Tibial nerve (tissue), 4 donors: ENCODE results near the gene CDC42SE2.

ENCODE experiments used
- EP300 ChIP-seq, 2 donors: sonication (generic); formaldehyde crosslinking; IDR thresholded peaks; one replicate each; pipeline ENCODE4 v1.6.1; 2017; ENCODE audit warnings: antibody characterized with exemption in 2 of 2, mild to moderate bottlenecking in 1 of 2
- POLR2A ChIP-seq, 2 donors: fragments of 450-650 bp; IDR thresholded peaks; one replicate each; pipeline ENCODE4 v1.6.1; 2017; ENCODE audit warnings: antibody characterized with exemption in 2 of 2, mild to moderate bottlenecking in 2 of 2, moderate library complexity in 2 of 2
- TF ChIP-seq, protein P1 (sequence below), 5 experiments: fragments of 200-600 bp in 3 of 5; fragments of 450-650 bp in 2 of 5; sonication (generic) in 3 of 5; IDR thresholded peaks; one replicate each; pipeline ENCODE4 v1.5.1; 2016 to 2019; ENCODE audit warnings: antibody characterized with exemption in 5 of 5, mild to moderate bottlenecking in 3 of 5, moderate library complexity in 2 of 5

DNA sequence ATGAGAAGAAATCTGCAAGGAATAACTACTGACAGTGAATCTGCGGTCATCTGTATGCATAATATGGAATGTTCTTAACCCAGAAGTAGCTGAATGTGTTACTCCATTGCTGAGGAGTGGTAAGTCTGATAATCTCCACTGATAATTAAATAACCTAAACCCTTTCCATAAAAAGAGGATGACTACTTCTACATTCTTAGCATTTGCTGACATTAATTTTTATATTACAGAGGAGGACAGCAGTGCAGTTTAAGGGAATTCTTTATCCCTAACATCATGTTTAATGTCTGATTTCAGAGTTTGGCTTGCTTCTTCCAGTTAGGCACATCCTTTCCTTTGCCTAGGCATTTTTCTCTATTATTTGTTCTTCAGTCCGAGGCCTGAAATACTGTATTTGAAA is 52.2 kb downstream of the CDC42SE2 start:
- TF ChIP-seq, protein P1, sequence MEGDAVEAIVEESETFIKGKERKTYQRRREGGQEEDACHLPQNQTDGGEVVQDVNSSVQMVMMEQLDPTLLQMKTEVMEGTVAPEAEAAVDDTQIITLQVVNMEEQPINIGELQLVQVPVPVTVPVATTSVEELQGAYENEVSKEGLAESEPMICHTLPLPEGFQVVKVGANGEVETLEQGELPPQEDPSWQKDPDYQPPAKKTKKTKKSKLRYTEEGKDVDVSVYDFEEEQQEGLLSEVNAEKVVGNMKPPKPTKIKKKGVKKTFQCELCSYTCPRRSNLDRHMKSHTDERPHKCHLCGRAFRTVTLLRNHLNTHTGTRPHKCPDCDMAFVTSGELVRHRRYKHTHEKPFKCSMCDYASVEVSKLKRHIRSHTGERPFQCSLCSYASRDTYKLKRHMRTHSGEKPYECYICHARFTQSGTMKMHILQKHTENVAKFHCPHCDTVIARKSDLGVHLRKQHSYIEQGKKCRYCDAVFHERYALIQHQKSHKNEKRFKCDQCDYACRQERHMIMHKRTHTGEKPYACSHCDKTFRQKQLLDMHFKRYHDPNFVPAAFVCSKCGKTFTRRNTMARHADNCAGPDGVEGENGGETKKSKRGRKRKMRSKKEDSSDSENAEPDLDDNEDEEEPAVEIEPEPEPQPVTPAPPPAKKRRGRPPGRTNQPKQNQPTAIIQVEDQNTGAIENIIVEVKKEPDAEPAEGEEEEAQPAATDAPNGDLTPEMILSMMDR (IDR thresholded peaks at IDR 0.05), result no peak
- TF ChIP-seq POLR2A (IDR thresholded peaks at IDR 0.05) (no peak), EP300 (IDR thresholded peaks at IDR 0.05) (no peak)
